HepG2 (cell line): ENCODE measurements around the gene PMVK. TPM values are rescaled to one million over a fixed set of nuclear protein-coding genes. Genes with fewer than 3 reads are reported as not detected.

ENCODE experiments used
- CCAR2 ChIP-seq: fragments of 200-400 bp; formaldehyde crosslinking; optimal IDR thresholded peaks from 2 replicates; pipeline ENCODE3; 2018; ENCODE audit warnings: low read depth, mild to moderate bottlenecking, low read length, moderate library complexity
- CREBL2 ChIP-seq: sonication (generic); formaldehyde crosslinking; IDR thresholded peaks from 2 replicates; pipeline ENCODE4 v1.8.1; 2023; ENCODE audit warnings: missing genetic modification reagents, mild to moderate bottlenecking, borderline replicate concordance
- EHMT2 ChIP-seq: fragments of 200-600 bp; sonication (generic); IDR thresholded peaks from 2 replicates; pipeline ENCODE4 v1.7.0; 2017; ENCODE audit warnings: antibody characterized with exemption, low read depth, low read length, borderline replicate concordance
- GLI4 ChIP-seq: sonication (generic); formaldehyde crosslinking; IDR thresholded peaks from 2 replicates; pipeline ENCODE4 v1.5.1; 2020; ENCODE audit warnings: missing genetic modification reagents, mild to moderate bottlenecking, moderate library complexity, borderline replicate concordance
- HIVEP1 ChIP-seq: sonication (generic); formaldehyde crosslinking; IDR thresholded peaks from 2 replicates; pipeline ENCODE4 v1.4.0; 2020; ENCODE audit warnings: mild to moderate bottlenecking, missing genetic modification reagents
- KLF6 ChIP-seq: IDR thresholded peaks from 2 replicates; pipeline ENCODE4 v1.8.0; 2016; ENCODE audit warnings: missing biosample characterization, missing genetic modification reagents
- MYC ChIP-seq: sonication (generic); formaldehyde crosslinking; IDR thresholded peaks from 2 replicates; pipeline ENCODE4 v1.9.0; 2021; ENCODE audit warnings: missing genetic modification reagents, borderline replicate concordance
- NRL ChIP-seq: sonication (generic); formaldehyde crosslinking; IDR thresholded peaks from 2 replicates; pipeline ENCODE4 v1.5.0; 2020; ENCODE audit warnings: missing genetic modification reagents, mild to moderate bottlenecking, moderate library complexity, borderline replicate concordance
- PRDM10 ChIP-seq: sonication (generic); formaldehyde crosslinking; IDR thresholded peaks from 2 replicates; pipeline ENCODE4 v1.4.0; 2020; ENCODE audit warnings: low read depth, missing genetic modification reagents
- RAD21 ChIP-seq: fragments of 450-650 bp; formaldehyde crosslinking; IDR thresholded peaks from 2 replicates; pipeline ENCODE4 v1.5.0; 2020; ENCODE audit warnings: mild to moderate bottlenecking
- RFX1 ChIP-seq: fragments of 450-650 bp; IDR thresholded peaks from 2 replicates; pipeline ENCODE4 v1.6.1; 2017
- XBP1 ChIP-seq: sonication (generic); formaldehyde crosslinking; IDR thresholded peaks from 2 replicates; pipeline ENCODE4 v1.5.0; 2020; ENCODE audit warnings: missing genetic modification reagents
- ZBTB42 ChIP-seq: sonication (generic); formaldehyde crosslinking; IDR thresholded peaks from 2 replicates; pipeline ENCODE4 v1.5.0; 2020; ENCODE audit warnings: mild to moderate bottlenecking, missing genetic modification reagents
- ZBTB7A ChIP-seq: sonication (generic); formaldehyde crosslinking; IDR thresholded peaks from 2 replicates; pipeline ENCODE4 v1.8.0; 2022; ENCODE audit warnings: mild to moderate bottlenecking, missing genetic modification reagents
- ZFY ChIP-seq: sonication (generic); formaldehyde crosslinking; IDR thresholded peaks from 2 replicates; pipeline ENCODE4 v1.4.0; 2020; ENCODE audit warnings: missing genetic modification reagents
- ZNF143 ChIP-seq: sonication (generic); formaldehyde crosslinking; IDR thresholded peaks from 2 replicates; pipeline ENCODE4 v1.4.0; 2020; ENCODE audit warnings: missing genetic modification reagents
- ZNF567 ChIP-seq: sonication (generic); formaldehyde crosslinking; IDR thresholded peaks from 2 replicates; pipeline ENCODE4 v1.8.1; 2023; ENCODE audit warnings: mild to moderate bottlenecking, missing genetic modification reagents, borderline replicate concordance
- ZSCAN29 ChIP-seq: sonication (generic); formaldehyde crosslinking; conservative IDR thresholded peaks from 2 replicates; pipeline ENCODE4 v1.4.0; 2020; ENCODE audit warnings: mild to moderate bottlenecking, missing genetic modification reagents
- ZXDC ChIP-seq: sonication (generic); formaldehyde crosslinking; IDR thresholded peaks from 2 replicates; pipeline ENCODE4 v1.5.0; 2020; ENCODE audit warnings: mild to moderate bottlenecking, missing genetic modification reagents
- polyA plus RNA-seq, 8 experiments: library from polyadenylated mRNA; depleted of rRNA in 3 of 8; stranded (reverse) in 7 of 8; unstranded in 1 of 8; fragments of >200 nt; fragmentation: Illumina TruSeq in 4 of 8; extraction: Trizol in 4 of 8; gene quantifications; 2 replicates each; pipeline versions ENCODE4 v1.2.1 to v1.2.3, GENCODE V29; 2011 to 2016; ENCODE audit warnings: low read depth in 4 of 8, missing spikeins in 1 of 8, mixed read lengths in 1 of 8; ENCODE audit not compliant: insufficient read depth in 1 of 8
- total RNA-seq, 5 experiments: library from RNA; depleted of rRNA; stranded (reverse); fragments of >200 nt; fragmentation: Illumina TruSeq; extraction: Trizol; gene quantifications; 2 replicates each; pipeline ENCODE4 v1.2.3, GENCODE V29; 2016; ENCODE audit warnings: low read depth in 1 of 5
- TF ChIP-seq, protein P1 (sequence below): IDR thresholded peaks from 2 replicates; pipeline ENCODE4 v1.6.1; 2012; ENCODE audit warnings: inconsistent platforms
- TF ChIP-seq, protein P2 (sequence below): sonication (generic); formaldehyde crosslinking; IDR thresholded peaks from 2 replicates; pipeline ENCODE4 v1.4.0; 2020; ENCODE audit warnings: mild to moderate bottlenecking, missing genetic modification reagents
- TF ChIP-seq, protein P3 (sequence below): sonication (generic); formaldehyde crosslinking; IDR thresholded peaks from 2 replicates; pipeline ENCODE4 v1.4.0; 2020; ENCODE audit warnings: missing genetic modification reagents
- TF ChIP-seq, protein P4 (sequence below): IDR thresholded peaks from 2 replicates; pipeline ENCODE4 v1.6.1; 2016; ENCODE audit warnings: missing genetic modification reagents, missing compliant biosample characterization

PMVK gene
- total and polyA plus RNA-seq, 2 of the 13 experiments (the other 11 are each of a cell fraction or from before 2014, with no cell fraction given) = 3.9 to 12.6 TPM

DNA sequence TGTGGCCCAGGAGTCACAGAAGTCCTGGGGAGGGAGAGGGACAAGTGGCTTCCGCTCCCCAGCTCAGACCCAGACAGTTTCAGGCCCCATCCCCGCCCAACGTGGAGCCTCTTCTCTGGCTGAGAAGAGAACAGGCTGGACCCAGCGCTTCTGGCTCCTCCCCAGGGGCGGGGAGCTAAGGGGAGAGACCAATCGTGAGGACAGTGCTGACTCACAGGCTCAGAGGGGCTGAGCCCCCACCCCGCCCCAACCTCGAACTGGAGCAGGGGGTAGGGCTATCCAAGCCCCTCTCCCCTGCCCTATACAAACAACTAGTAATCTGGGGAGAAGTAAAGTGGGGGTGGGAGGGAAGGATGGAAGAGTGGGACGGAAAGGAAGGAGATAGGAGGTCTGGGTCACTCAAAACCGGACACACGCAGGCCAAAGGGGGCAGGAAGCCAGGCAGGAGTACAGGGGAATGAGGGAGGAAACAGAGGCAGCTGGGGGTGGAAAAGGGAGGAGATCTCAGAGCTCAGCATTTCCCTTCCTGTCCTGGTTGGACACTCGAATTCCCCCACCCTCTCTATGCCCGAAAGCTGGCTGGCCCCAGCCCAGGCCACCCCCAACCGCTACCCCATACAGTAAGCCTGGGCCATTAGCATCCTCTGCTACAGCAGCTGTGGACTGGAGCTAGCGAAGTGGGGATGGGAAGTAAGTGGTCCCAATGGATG lies 34.3 kb upstream of the PMVK start, which contains the start of gene SHC1 (continued):
- no peak for TF ChIP-seq RAD21
- TF ChIP-seq, protein P1, sequence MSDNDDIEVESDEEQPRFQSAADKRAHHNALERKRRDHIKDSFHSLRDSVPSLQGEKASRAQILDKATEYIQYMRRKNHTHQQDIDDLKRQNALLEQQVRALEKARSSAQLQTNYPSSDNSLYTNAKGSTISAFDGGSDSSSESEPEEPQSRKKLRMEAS = no peak
- TF ChIP-seq ZNF143 (CRISPR knock-in tag) = no peak
- TF ChIP-seq XBP1 (CRISPR knock-in tag) = no peak
- no peak for TF ChIP-seq ZNF567 (CRISPR knock-in tag)
- peak; percentile 75; the same call in 1 of the 2 replicates for TF ChIP-seq ZBTB7A
- TF ChIP-seq GLI4 = no peak
- no peak for TF ChIP-seq CREBL2 (CRISPR knock-in tag)
- TF ChIP-seq PRDM10 = peak; percentile 75; the same call in 1 of the 2 replicates
- no peak for TF ChIP-seq ZBTB42 (CRISPR knock-in tag)
- TF ChIP-seq NRL (CRISPR knock-in tag) = no peak
- TF ChIP-seq, protein P2, sequence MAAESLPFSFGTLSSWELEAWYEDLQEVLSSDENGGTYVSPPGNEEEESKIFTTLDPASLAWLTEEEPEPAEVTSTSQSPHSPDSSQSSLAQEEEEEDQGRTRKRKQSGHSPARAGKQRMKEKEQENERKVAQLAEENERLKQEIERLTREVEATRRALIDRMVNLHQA (CRISPR knock-in tag) = no peak
- peak; percentile 41; the same call in 1 of the 2 replicates for TF ChIP-seq MYC (CRISPR knock-in tag)
- TF ChIP-seq ZFY (CRISPR knock-in tag) = no peak; the same call in 1 of the 2 replicates
- no peak for TF ChIP-seq RFX1
- no peak for TF ChIP-seq ZSCAN29 (CRISPR knock-in tag)
- peak; percentile 55 for TF ChIP-seq CCAR2
- no peak for TF ChIP-seq KLF6 (CRISPR knock-in tag)
- TF ChIP-seq ZXDC (CRISPR knock-in tag) = no peak
- 0 out of 2 replicates have a peak, but pooled peaks have one; percentile 45 for TF ChIP-seq HIVEP1 (CRISPR knock-in tag)
- TF ChIP-seq, protein P3, sequence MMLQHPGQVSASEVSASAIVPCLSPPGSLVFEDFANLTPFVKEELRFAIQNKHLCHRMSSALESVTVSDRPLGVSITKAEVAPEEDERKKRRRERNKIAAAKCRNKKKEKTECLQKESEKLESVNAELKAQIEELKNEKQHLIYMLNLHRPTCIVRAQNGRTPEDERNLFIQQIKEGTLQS (CRISPR knock-in tag) = 0 out of 2 replicates have a peak, but pooled peaks have one; percentile 35
- TF ChIP-seq, protein P4, sequence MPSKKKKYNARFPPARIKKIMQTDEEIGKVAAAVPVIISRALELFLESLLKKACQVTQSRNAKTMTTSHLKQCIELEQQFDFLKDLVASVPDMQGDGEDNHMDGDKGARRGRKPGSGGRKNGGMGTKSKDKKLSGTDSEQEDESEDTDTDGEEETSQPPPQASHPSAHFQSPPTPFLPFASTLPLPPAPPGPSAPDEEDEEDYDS (CRISPR knock-in tag) = peak; percentile 93
- TF ChIP-seq EHMT2 = no peak
